DOHH2 (cell line): ENCODE measurements around the gene AMBRA1.
A peak's percentile ranks its signal among the peaks of the same experiment; 100 is the strongest.

Experiments used
- H3F3A ChIP-seq: fragments of 200-600 bp; sonication (generic), shearing (Covaris generic); 2 replicates; pipeline ENCODE4 v1.6.0; 2016; ENCODE audit warnings: antibody characterized with exemption, mild to moderate bottlenecking; ENCODE audit not compliant: control insufficient read depth, insufficient read depth
- H3K27ac ChIP-seq: fragments of 200-600 bp; sonication (generic); 2 replicates; pipeline ENCODE4 v1.5.1; 2014; ENCODE audit warnings: low read depth, mild to moderate bottlenecking, low read length, moderate library complexity
- H3K27me3 ChIP-seq: fragments of 200-600 bp; sonication (generic); 2 replicates; pipeline ENCODE4 v1.6.1; 2014; ENCODE audit warnings: mild to moderate bottlenecking, low read length, mixed read lengths; ENCODE audit not compliant: control insufficient read depth
- H3K36me3 ChIP-seq: fragments of 200-600 bp; sonication (generic); 2 replicates; pipeline ENCODE4 v1.6.1; 2014; ENCODE audit warnings: mild to moderate bottlenecking, low read length, moderate library complexity, mixed read lengths; ENCODE audit not compliant: control insufficient read depth
- H3K4me1 ChIP-seq: fragments of 200-600 bp; sonication (generic); 2 replicates; pipeline ENCODE4 v1.6.1; 2014; ENCODE audit warnings: mild to moderate bottlenecking, low read length, mixed read lengths; ENCODE audit not compliant: control insufficient read depth
- H3K4me2 ChIP-seq: fragments of 200-600 bp; sonication (generic); 2 replicates; pipeline ENCODE4 v1.6.0; 2014; ENCODE audit warnings: mild to moderate bottlenecking, low read length, moderate library complexity
- H3K4me3 ChIP-seq: fragments of 200-600 bp; sonication (generic); 2 replicates; pipeline ENCODE4 v1.5.1; 2014; ENCODE audit warnings: mild to moderate bottlenecking, low read length, mixed read lengths
- H3K79me2 ChIP-seq: fragments of 200-600 bp; sonication (generic); 2 replicates; pipeline ENCODE4 v1.6.1; 2014; ENCODE audit warnings: mild to moderate bottlenecking, low read length, mixed read lengths; ENCODE audit not compliant: control insufficient read depth
- H3K9me2 ChIP-seq: fragments of 200-600 bp; sonication (generic); replicated peaks from 2 replicates; pipeline ENCODE4 v1.6.1; 2014; ENCODE audit warnings: mild to moderate bottlenecking, low read length, mixed read lengths; ENCODE audit not compliant: control insufficient read depth
- H3K9me3 ChIP-seq: fragments of 200-600 bp; sonication (generic); 2 replicates; pipeline ENCODE4 v1.6.1; 2014; ENCODE audit warnings: antibody characterized with exemption, low read length, mixed read lengths; ENCODE audit not compliant: control insufficient read depth, insufficient read depth
- H4K20me1 ChIP-seq: fragments of 200-600 bp; sonication (generic); 2 replicates; pipeline ENCODE4 v1.6.0; 2014; ENCODE audit warnings: low read depth, mild to moderate bottlenecking, antibody characterized with exemption, low read length, moderate library complexity; ENCODE audit not compliant: control insufficient read depth, insufficient read depth
- EZH2phosphoT487 ChIP-seq: fragments of 200-600 bp; sonication (generic); IDR thresholded peaks from 2 replicates; pipeline ENCODE4 v1.6.1; 2017; ENCODE audit warnings: borderline replicate concordance, mild to moderate bottlenecking, antibody characterized with exemption, low read length, moderate library complexity, mixed read lengths
- TF ChIP-seq, protein P1 (sequence below): fragments of 200-600 bp; sonication (generic); IDR thresholded peaks from one replicate; pipeline ENCODE4 v1.5.1; 2014; ENCODE audit warnings: antibody characterized with exemption, mild to moderate bottlenecking, low read depth, low read length; ENCODE audit not compliant: poor library complexity, severe bottlenecking

AMBRA1 gene

DNA sequence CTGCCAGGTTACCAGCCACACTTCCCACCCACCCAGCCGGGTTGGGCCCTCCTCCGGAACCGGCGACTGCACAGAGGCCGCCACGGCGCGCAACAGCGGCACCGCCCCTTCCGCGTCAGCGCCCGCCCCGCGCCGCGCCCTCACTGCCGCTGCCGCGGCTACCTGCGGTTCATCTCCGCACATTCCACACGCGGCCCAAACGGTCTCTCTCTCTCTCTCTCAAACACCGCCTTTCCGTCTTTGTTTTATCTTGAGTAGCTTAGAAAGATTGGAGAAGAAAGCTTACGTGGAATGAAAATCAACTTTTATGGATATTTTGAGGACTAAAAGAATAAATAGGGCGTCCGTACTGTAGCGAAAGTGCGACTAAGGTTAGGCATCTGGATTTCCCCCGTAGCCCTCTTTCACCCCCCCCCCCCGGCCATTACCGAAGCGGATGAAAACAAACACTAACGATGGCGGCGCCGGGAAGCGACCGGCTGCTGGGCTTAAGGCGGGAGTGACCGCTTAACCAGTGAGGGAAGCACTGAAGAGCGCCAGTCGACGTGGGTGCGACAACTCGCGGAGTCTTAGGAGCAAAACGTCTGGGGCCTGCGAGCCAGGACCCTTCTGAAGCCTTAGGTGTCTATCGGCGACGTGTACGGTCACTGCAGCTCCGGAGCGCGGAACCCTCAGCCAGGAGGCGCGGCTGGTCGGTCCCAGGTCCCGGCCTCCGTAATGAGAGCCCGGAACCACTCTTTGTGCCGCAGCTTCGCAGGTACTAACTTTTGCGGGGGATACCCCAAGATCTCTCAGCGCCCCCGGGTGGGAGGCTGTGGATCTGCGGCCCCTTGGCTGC lies 23.5 kb upstream of the AMBRA1 start, which contains the start of the genes ATG13 and HARBI1:
TSS of gene ATG13 (plus strand) at position 420 of the 838 bp plus-strand sequence. CDS start 26,739 bp downstream, outside the sequence.
TSS of gene HARBI1 (minus strand) at position 94 of the 838 bp plus-strand sequence. CDS start 990 bp downstream, outside the sequence.
- Histone ChIP-seq H3K9me3 (no peaks in the 10 kb centered on the region), H3K9me2 (no peaks in the 10 kb centered on the region), H4K20me1 (no peaks in the 10 kb centered on the region), H3K4me1 (peaks cover 23% of the 10 kb centered on the region), H3K79me2 (peaks cover 58% of the 10 kb centered on the region), H3K4me2 (peak within 1 kb of the TSS; percentile 78), H3K27me3 (no peaks in the 10 kb centered on the region), H3K27ac (peak within 1 kb of the TSS; percentile 73), H3K4me3 (peak within 1 kb of the TSS; percentile 97), H3K36me3 (peaks cover 7% of the 10 kb centered on the region; the same call in 1 of the 2 replicates), H3F3A (no peaks in the 10 kb centered on the region; the same call in 1 of the 2 replicates)
- TF ChIP-seq EZH2phosphoT487, result no peak
- TF ChIP-seq, protein P1, sequence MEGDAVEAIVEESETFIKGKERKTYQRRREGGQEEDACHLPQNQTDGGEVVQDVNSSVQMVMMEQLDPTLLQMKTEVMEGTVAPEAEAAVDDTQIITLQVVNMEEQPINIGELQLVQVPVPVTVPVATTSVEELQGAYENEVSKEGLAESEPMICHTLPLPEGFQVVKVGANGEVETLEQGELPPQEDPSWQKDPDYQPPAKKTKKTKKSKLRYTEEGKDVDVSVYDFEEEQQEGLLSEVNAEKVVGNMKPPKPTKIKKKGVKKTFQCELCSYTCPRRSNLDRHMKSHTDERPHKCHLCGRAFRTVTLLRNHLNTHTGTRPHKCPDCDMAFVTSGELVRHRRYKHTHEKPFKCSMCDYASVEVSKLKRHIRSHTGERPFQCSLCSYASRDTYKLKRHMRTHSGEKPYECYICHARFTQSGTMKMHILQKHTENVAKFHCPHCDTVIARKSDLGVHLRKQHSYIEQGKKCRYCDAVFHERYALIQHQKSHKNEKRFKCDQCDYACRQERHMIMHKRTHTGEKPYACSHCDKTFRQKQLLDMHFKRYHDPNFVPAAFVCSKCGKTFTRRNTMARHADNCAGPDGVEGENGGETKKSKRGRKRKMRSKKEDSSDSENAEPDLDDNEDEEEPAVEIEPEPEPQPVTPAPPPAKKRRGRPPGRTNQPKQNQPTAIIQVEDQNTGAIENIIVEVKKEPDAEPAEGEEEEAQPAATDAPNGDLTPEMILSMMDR, result peak; percentile 88

DNA sequence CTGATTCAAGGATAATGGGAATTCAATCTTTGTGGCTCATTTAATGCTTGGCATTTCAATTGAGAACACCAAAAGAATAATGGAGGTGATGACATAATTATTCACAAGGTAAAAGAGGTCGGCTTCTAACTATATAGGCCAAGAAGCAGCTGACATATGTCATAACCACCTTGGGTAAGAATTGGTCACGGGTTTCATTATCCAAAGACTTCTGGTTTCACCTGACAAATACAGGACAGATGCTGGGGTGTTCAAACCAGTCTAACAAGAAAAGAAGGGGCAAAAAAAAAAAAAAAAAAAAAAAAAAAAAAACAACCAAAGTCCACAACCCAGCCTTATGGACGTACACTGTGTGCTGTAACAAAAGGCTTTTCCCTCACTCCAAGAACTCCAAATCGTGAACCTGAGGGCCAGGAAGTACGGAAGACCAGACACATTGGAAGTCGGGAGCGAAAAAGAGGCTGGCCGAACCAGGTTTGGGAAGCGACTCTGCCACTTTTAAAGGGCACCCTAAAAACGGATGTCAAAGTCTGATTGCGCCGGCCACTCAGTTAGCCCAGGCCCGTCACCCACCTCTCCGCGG lies 22.8 kb upstream of the AMBRA1 start:
- H3K9me2 ChIP-seq, result no peaks in the 10 kb centered on the region
- H3K4me1 ChIP-seq, result peaks cover 23% of the 10 kb centered on the region
- H3K79me2 ChIP-seq, result peaks cover 56% of the 10 kb centered on the region
- H3K9me3 ChIP-seq, result no peaks in the 10 kb centered on the region
- peak overlapping the region; percentile 73; the same call in 1 of the 2 replicates for H3K27ac ChIP-seq
- TF ChIP-seq, protein P1, result no peak
- no peak for TF ChIP-seq EZH2phosphoT487
- peak overlapping the region; percentile 78 for H3K4me2 ChIP-seq
- no peaks in the 10 kb centered on the region for H3K27me3 ChIP-seq
- H3F3A ChIP-seq, result no peaks in the 10 kb centered on the region; the same call in 1 of the 2 replicates
- H3K4me3 ChIP-seq, result peak overlapping the region; percentile 97
- H4K20me1 ChIP-seq, result no peaks in the 10 kb centered on the region
- peaks cover 6% of the 10 kb centered on the region; the same call in 1 of the 2 replicates for H3K36me3 ChIP-seq

DNA sequence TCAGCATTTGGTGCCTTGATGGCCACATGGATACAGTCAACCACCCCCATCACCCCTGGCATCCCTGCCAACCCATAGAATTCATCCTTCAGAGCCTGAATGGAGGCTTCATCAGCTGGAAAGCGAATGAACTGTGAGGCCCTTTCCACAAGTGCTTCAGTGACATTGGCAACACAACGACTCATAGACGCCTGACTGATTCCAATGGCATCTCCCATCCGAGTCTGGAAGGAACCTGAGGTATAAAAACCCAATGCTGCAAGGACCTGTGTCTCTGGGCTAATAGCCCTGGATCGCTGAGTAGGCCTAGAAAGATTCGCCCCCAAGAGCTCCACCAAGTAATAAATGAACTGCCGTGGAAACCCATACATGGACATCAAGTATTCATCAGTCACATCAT lies 21.9 kb upstream of the AMBRA1 start:
- Histone ChIP-seq H3F3A (no peaks in the 10 kb centered on the region; the same call in 1 of the 2 replicates), H3K4me2 (peak overlapping the region; percentile 78), H3K36me3 (no peaks in the 10 kb centered on the region; the same call in 1 of the 2 replicates), H3K9me3 (no peaks in the 10 kb centered on the region), H4K20me1 (no peaks in the 10 kb centered on the region), H3K27ac (no peak overlapping the region), H3K9me2 (no peaks in the 10 kb centered on the region), H3K4me1 (peaks cover 23% of the 10 kb centered on the region), H3K4me3 (no peak overlapping the region), H3K79me2 (peaks cover 48% of the 10 kb centered on the region), H3K27me3 (no peaks in the 10 kb centered on the region)
- TF ChIP-seq EZH2phosphoT487, result no peak
- TF ChIP-seq, protein P1, result no peak
